RWPE2 (cell line): ENCODE results near the gene IER5L.
A peak's percentile ranks its signal among the peaks of the same experiment; 100 is the strongest.

Experiments
- ATAC-seq: fragments of 200-7000 bp; cut with Tn5 transposase; 3 replicates; pipeline ENCODE4 v1.9.1; 2021; ENCODE audit warnings: low read depth
- DNase-seq: peaks from one replicate; pipeline ENCODE4 v3.0.0-alpha.2; 2020; ENCODE audit warnings: low spot score
- H3K27ac ChIP-seq: fragments of 450-650 bp; 2 replicates; pipeline ENCODE4 v1.5.1; 2017; ENCODE audit warnings: mild to moderate bottlenecking; ENCODE audit not compliant: poor library complexity, severe bottlenecking
- H3K27me3 ChIP-seq: fragments of 250-450 bp; sonication (Bioruptor Pico); 2 replicates; pipeline ENCODE4 v1.5.1; 2021; ENCODE audit warnings: mild to moderate bottlenecking, moderate library complexity; ENCODE audit not compliant: insufficient read depth, poor library complexity, severe bottlenecking
- H3K36me3 ChIP-seq: fragments of 250-450 bp; sonication (Bioruptor Pico); 2 replicates; pipeline ENCODE4 v1.5.1; 2020; ENCODE audit warnings: low read depth, mild to moderate bottlenecking, moderate library complexity
- H3K4me1 ChIP-seq: fragments of 250-450 bp; sonication (Bioruptor Pico); 2 replicates; pipeline ENCODE4 v1.5.1; 2021; ENCODE audit warnings: mild to moderate bottlenecking, moderate library complexity; ENCODE audit not compliant: insufficient read depth, poor library complexity, severe bottlenecking
- H3K4me3 ChIP-seq: fragments of 250-450 bp; sonication (Bioruptor Pico); 2 replicates; pipeline ENCODE4 v1.5.1; 2021; ENCODE audit warnings: mild to moderate bottlenecking, moderate library complexity; ENCODE audit not compliant: severe bottlenecking
- H3K9me3 ChIP-seq: fragments of 250-450 bp; sonication (Bioruptor Pico); 2 replicates; pipeline ENCODE4 v1.5.1; 2021; ENCODE audit warnings: mild to moderate bottlenecking, moderate library complexity; ENCODE audit not compliant: severe bottlenecking
- TF ChIP-seq, protein P1 (sequence below): fragments of 450-650 bp; IDR thresholded peaks from one replicate; pipeline ENCODE4 v1.5.1; 2017; ENCODE audit warnings: mild to moderate bottlenecking, moderate library complexity; ENCODE audit not compliant: poor library complexity, severe bottlenecking

The IER5L gene

DNA sequence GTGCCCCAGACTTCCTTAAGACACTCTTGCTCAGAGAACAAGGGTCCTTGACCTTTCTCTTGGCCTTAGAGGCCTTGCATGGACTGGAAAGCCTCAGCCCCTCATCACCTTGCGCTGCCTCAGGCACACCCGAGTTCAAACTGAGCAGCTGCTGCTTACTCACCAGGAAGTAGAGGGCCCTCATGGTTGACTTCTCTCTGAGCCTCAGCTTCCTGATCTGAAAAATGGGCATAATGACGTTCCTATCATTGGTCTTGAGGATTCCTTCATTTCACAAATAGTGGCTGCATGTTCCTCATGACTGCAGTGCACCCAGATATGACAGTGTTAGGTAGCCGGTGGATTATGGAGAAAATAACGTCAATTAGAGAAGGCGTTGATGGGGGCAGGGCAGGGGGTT, 28.6 kb downstream of the IER5L start:
- no peak for ATAC-seq
- no peak for DNase-seq
- Histone ChIP-seq H3K27ac (no peak overlapping the region), H3K9me3 (no peaks in the 10 kb centered on the region), H3K4me1 (no peaks in the 10 kb centered on the region), H3K36me3 (peaks cover 12% of the 10 kb centered on the region; the same call in 1 of the 2 replicates), H3K27me3 (no peaks in the 10 kb centered on the region), H3K4me3 (no peak overlapping the region)
- TF ChIP-seq, protein P1, sequence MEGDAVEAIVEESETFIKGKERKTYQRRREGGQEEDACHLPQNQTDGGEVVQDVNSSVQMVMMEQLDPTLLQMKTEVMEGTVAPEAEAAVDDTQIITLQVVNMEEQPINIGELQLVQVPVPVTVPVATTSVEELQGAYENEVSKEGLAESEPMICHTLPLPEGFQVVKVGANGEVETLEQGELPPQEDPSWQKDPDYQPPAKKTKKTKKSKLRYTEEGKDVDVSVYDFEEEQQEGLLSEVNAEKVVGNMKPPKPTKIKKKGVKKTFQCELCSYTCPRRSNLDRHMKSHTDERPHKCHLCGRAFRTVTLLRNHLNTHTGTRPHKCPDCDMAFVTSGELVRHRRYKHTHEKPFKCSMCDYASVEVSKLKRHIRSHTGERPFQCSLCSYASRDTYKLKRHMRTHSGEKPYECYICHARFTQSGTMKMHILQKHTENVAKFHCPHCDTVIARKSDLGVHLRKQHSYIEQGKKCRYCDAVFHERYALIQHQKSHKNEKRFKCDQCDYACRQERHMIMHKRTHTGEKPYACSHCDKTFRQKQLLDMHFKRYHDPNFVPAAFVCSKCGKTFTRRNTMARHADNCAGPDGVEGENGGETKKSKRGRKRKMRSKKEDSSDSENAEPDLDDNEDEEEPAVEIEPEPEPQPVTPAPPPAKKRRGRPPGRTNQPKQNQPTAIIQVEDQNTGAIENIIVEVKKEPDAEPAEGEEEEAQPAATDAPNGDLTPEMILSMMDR: no peak

DNA sequence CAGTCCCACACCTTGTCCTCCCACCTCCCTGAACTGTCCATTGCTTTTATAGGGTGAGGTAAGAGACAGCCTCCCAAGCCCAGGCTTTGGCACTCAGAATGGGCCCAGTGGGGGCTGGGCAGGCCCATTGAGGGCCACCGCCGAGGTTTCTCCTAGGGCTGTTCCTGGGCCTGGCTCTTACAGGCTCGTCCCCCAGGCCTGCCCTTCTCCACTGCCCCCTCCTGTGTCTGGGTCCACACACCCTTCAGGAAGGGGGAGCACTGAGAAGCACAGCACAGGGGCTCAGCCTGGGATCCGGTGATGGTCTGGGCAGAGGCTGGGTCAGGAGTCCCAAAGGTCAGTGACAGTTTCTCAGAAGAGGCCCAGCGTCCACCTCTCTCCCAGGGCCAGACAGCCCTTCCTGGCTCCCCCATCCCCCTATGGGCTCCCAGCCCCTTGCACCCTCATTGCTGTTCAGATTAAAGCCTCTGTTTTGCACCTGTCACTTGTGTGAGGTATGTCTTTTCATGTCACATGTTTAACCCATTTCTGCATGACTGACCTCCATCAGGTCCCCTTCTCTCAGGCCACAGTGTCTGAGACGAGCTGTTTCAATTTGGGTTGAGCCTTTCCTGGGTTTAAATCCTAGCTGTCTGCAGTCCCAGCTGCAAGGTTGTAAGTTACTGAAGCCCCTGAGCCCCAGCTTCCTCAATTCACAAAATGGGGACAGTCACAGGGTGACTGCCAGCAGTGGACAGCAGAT, 29.4 kb downstream of the IER5L start:
- H3K9me3 ChIP-seq: no peaks in the 10 kb centered on the region
- ATAC-seq: no peak
- no peak overlapping the region for H3K27ac ChIP-seq

DNA sequence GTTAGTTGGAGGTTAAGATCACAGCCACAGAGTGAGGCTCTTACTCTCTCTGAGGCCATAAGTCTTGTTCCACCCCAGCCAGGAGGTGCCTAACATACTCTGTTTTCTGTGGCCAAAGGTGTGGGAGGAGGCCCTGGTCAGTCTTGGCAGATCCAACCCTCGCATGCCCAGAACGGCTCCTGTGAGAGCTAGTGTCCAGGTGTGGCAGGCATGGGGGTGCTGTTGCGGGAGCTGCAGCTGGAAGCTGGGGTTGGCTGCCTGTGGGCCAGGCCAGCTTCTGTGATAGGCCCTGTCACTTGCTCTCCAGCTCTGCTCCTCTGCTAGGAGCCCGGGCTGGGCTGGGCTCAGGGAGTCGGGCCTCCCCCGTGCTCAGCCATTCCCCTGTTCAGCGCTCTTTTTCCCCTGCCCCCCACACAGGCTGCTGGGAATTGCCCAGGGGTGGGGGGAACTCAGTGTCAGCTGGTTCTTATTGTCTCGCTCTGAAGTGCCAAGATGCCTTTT, 31.6 kb downstream of the IER5L start:
- no peak overlapping the region for H3K4me3 ChIP-seq
- peaks cover 36% of the 10 kb centered on the region for H3K36me3 ChIP-seq
- peak overlapping the region; percentile 28 for H3K27ac ChIP-seq
- TF ChIP-seq, protein P1: no peak
- H3K9me3 ChIP-seq: no peaks in the 10 kb centered on the region
- H3K27me3 ChIP-seq: no peaks in the 10 kb centered on the region
- ATAC-seq (no peak), DNase-seq (no peak)
- H3K4me1 ChIP-seq: peaks cover 13% of the 10 kb centered on the region

More for the DNA sequence above, 29.4 kb downstream of the IER5L start:
- Histone ChIP-seq H3K4me1 (no peaks in the 10 kb centered on the region), H3K36me3 (peaks cover 19% of the 10 kb centered on the region), H3K27me3 (no peaks in the 10 kb centered on the region), H3K4me3 (no peak overlapping the region)
- DNase-seq: no peak
- TF ChIP-seq, protein P1: no peak

DNA sequence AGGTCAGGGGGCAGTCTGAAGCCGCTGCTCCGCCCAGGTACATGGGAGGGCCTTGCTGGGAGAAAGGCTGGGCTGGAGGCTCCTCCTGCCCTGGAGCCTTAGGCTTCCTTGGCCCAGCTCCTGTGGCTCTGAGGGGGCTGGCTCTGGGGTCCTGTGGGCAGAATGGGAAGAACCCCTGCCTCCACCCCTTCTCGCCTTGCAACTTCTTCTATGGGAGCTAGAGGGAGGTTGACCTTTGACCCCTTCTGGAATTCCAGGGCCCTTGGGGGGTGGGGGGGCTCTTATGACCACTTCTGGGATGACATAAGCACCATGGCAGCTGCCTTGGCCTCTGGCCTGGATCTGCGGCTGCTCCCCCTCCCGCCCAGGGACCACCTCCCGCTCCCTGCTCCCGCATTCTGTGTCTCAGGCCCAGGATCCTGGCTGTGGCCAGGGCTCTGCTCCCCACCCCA, 32.2 kb downstream of the IER5L start:
- DNase-seq (no peak), ATAC-seq (no peak)
- Histone ChIP-seq H3K9me3 (no peaks in the 10 kb centered on the region), H3K4me1 (peaks cover 19% of the 10 kb centered on the region), H3K27ac (peak overlapping the region; percentile 28), H3K4me3 (no peak overlapping the region), H3K36me3 (peaks cover 36% of the 10 kb centered on the region), H3K27me3 (no peaks in the 10 kb centered on the region)
- TF ChIP-seq, protein P1: no peak

DNA sequence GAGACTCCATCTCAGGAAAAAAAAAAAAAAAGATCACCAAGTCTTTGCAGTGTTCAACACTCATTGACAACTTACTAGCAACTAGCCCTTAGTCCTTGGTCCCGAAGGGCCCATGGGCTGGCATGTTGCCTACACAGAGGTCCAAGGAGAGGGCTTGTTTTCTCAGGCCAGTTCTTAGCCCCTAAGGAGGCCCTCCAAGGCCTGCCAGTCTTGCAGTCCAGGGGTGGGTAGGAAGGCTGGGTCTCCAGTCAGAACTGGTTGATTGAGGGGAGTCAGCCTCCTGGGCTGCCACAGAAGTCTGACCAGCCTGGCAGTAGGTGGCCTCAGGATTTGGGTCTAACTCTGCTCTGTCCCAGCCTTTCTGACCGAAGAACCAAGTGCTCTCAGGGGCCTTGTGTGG, 32.7 kb downstream of the IER5L start:
- peaks cover 23% of the 10 kb centered on the region for H3K4me1 ChIP-seq
- H3K27ac ChIP-seq: peak overlapping the region; percentile 28

More for the DNA sequence above, 32.7 kb downstream of the IER5L start:
- Histone ChIP-seq H3K4me3 (no peak overlapping the region), H3K27me3 (no peaks in the 10 kb centered on the region), H3K36me3 (peaks cover 36% of the 10 kb centered on the region), H3K9me3 (no peaks in the 10 kb centered on the region)
- ATAC-seq (no peak), DNase-seq (no peak)
- TF ChIP-seq, protein P1: no peak
